GM12874 (cell line): ENCODE results near the gene UNC13B.

Experiments used
- TF ChIP-seq, protein P1 (sequence below): IDR thresholded peaks from 2 replicates; pipeline ENCODE4 v1.5.1; 2011; ENCODE audit warnings: low read depth, mild to moderate bottlenecking, control low read depth, low read length, moderate library complexity; ENCODE audit not compliant: insufficient read depth

Gene UNC13B

DNA sequence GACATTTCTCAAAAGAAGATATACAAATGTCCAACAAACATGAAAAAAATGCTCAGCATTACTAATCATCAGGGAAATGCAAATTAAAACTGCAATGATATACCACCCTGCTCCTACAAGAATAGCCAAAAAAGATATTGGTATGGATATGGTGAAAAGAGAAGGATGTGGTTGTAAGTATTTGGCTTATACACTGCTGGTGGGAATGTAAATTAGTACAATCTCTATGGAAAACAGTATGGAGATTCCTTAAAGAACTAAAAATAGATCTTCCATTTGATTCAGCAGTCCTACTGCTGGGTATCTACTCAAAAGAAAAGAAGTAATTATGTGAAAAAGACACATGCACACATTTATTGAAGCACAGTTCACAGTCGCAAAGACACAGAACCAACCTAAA, 260.5 kb downstream of the UNC13B start:
- TF ChIP-seq, protein P1, sequence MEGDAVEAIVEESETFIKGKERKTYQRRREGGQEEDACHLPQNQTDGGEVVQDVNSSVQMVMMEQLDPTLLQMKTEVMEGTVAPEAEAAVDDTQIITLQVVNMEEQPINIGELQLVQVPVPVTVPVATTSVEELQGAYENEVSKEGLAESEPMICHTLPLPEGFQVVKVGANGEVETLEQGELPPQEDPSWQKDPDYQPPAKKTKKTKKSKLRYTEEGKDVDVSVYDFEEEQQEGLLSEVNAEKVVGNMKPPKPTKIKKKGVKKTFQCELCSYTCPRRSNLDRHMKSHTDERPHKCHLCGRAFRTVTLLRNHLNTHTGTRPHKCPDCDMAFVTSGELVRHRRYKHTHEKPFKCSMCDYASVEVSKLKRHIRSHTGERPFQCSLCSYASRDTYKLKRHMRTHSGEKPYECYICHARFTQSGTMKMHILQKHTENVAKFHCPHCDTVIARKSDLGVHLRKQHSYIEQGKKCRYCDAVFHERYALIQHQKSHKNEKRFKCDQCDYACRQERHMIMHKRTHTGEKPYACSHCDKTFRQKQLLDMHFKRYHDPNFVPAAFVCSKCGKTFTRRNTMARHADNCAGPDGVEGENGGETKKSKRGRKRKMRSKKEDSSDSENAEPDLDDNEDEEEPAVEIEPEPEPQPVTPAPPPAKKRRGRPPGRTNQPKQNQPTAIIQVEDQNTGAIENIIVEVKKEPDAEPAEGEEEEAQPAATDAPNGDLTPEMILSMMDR = no peak

GRCh38 chr9:35422753-35423152, 260.9 kb downstream of the UNC13B start:
- TF ChIP-seq, protein P1 = no peak

- TF ChIP-seq, protein P1 = no peak
Observed at GRCh38 chr9:35423499-35423898, 261.7 kb downstream of the UNC13B start.

DNA sequence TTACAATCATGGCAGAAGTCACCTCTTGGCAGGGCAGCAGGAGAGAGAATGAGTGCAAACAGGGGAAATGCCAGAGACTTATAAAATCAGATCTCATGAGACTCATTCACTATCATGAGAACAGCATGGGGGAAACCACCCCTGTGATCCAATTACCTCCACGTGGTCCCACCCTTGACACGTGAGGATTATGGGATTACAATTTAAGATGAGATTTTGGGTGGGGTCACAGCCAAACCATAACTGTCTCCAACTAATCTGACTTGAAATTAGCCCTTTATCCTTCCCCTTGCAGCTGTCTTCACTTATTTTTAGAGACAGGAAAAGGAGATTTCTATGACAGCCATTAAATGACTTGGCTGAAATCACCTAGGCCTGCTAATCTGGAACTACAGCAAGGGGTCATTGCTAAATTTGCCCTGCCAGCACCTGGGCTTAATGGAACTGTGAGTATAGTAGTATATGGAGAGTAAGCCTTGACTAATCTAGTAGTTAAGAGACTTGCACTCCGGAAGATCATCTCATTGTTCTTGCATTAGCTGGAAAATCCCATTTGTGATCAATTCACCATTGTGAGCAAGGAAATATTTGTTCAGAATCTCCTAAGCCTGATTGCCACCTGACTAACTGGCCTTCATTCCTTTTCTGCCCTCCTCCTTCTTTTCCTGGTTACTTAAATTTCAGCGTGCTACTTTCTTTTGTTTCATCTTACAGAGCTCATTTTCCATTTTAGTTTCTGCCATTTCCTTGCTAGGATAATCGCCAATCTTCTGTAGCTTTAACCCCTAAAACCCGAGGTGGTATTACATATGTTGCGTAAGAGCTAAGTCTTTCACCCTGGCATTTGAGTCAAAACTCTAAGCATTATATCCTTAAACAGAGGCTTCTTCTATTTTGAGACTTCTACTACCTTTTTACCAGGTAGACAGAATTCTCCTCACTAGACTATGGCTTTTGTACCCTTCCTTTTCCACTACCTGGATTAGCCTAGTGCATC, 262.8 kb downstream of the UNC13B start:
- TF ChIP-seq, protein P1 = no peak

- TF ChIP-seq, protein P1 = no peak
Observed at GRCh38 chr9:35426627-35427026, 264.8 kb downstream of the UNC13B start.

DNA sequence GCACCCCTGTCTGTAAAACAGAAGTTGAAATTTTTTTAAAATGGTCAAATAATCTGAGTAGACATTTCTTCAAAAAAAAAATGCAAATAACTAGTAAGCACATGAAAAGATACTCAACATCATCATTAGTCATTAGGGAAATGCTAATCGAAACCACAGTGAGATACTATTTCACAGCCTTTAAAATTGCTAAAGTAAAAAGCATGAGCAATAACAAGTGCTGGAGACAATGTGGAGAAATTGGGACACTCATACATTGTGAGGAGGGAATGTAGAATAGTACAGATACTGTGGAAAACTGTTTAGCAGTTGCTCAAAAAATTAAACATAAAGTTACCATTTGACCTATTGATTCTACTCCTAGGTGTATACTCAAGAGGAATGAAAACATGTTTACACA, 269.7 kb downstream of the UNC13B start:
- TF ChIP-seq, protein P1 = no peak

GRCh38 chr9:35432076-35432475, 270.3 kb downstream of the UNC13B start:
- TF ChIP-seq, protein P1 = no peak
